Activated T-cell treated with anti-CD3 and anti-CD28 coated beads for 48 hours (primary cell): ENCODE results near the gene HPCAL1.
"Not testable (repeated sequence)": the region's sequence is repeated elsewhere in the genome, so short reads cannot be mapped to it uniquely, and the experiment has no call there.

Experiments
- DNase-seq: peaks from one replicate; pipeline ENCODE4 v3.0.0-alpha.2; 2020; ENCODE audit warnings: low read depth

Gene HPCAL1

DNA sequence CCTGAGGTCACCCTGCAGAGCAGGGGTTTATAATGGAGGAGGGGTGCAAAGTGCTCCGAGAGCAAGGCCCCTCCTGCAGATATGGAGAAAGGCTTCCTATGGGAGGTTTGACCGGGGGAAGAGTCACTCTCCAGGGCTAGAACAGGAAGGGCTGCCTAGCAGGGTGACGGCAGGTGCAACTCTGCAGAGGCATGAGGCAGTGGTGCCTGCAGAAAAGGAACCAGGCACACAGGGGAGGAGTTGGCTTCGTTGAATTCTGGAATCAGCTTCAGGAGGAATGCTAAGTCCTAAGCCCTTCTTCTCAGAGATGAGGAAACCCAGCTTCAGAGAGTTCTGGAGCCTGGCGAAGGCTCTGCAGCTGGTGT lies 17.5 kb upstream of the HPCAL1 start:
- no peak for DNase-seq

DNA sequence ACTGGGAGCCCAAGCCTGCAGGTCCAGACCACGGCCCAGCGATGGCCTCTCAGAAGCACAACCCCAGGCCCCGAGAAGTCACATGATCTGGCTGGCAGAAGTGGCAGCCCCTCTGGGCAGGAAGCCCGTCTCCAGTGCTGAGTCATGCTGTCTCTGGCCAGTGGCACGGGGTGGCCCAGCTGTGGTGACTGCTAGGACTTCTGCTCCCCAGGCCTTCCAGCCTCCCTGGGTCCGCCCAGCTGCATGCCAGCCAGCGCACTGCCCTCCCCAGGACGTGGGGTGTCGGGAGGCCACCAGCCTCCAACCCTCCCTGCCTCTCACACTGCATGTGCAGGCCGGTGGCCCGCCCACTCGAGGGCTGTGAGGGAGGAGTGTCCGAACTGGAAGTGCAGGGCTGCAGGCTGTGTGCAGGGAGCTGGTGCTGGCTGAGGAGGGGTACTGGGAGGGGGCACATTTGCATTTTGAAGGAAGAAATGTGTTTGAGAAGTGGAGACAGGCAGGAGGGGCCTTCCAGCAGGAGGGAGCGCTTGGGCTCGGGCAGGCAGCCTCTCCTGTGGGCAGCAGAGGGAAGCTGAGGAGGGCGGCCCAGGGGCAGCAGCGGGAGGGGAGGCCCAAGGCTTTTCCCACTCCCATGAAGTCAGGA lies 17.0 kb upstream of the HPCAL1 start:
- DNase-seq = no peak

DNA sequence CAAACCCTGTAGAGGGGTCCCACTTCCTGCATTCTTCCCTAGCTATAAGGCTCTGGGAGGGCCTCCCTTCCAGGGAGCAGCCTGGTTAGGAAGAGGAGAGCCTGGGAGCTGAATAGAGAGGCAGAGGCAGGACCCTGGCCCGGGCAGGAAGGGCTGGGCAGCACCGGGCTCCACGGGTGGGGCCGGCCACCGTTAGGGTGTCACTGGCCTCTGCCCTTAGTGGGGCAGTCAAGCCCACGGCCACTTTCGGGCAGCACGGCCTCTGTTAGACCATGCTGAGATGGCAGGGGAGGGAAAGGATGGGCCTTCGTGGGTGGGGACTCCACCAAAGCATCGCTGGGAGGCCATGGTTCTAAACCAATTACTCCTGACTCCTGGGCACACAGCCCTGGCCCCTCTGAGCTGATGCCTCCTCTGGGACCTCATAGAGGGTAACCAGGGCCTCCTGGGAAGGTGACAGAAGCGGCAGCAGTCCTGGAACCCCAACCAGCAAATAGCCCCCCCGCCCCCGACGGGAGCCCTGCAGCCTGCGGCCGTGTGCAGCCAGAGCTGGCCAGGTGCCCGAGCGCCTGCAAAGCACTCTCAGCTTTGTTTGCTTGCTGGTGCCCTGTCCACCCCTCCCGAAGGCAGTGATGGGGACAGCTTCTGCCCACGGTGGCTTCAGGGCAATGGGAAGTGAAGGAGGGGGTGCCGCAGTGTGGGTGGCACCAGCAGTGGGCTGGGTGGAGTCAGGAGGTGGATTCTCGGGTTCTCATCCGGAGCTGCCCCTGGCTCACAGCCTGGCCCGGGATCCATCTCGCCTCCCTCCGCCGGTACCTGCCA lies 16.3 kb upstream of the HPCAL1 start:
- DNase-seq = no peak

DNA sequence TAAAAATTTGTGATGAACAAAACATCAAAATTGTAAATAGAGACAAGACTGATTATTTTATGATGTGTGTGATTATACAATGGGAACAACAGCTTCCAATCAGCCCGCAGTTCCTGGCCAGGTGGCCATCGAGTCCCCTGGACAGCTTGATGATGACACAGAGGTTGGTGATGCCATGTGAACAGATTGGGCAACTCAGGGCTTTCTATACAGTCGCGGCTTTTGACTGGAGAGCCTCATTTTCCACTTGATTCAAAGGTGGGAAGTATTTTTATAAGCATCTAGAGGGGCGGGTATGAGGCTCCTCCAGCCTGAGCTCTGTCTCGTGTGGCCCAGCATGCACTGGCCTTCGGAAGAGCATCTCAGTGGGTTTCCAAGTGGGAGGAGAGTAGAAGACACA lies 14.9 kb upstream of the HPCAL1 start:
- DNase-seq = no peak

DNA sequence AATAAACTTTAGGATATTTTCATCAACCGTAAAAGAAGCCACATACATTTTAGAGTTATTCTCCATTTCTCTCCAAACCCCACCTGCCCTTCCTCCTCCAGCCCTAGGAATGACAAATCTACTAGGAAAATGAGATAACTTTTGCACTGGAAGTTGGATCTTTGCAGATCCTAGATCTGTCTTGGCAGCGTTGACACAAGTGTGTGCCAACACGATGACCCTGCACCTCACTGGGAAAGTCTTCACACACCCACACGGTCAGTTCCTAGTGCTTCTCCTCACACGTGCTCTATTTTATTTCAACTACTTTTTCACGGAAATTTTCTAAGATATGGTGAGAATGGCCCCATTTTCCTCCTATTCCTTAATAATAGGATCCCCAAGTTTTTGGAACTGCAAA lies 14.1 kb upstream of the HPCAL1 start:
- DNase-seq = no peak

DNA sequence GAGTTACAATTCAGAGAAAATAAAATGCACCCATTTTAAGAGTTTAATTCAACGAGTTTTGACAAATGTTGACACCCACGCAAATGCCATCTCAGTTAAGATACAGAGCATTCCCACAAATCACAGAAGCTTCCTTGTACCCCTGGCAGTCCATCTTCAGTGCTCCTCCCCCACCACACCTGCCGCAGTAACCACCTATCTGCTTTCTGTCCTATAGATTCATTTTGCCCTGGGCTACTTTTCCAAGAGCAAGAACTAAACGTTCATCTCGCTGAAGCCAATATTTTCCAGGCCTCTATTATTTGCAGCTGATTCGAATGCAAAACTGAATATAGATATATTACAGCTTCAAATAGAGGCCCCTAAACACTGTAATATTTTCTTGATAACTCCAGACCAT lies 13.4 kb upstream of the HPCAL1 start:
- DNase-seq = no peak

DNA sequence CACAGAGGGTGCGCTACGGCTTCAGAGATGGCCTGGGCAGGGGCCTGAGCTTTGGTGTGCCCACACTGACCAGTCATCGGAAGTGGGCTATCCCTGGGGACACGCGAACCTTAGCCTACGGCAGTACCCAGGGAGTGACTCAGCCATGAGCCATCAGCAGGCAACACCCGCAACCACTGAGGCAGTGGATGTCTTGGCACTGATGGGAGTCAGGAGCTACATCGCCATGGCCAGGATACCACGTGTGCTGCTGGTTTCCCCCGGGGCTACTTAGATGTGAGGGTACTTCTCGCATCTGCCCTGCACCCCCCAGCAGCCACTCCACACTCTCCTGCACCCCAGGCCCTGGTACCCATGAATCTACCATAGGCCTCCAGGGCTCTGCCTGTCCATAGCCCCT lies 12.8 kb upstream of the HPCAL1 start:
- DNase-seq = no peak

DNA sequence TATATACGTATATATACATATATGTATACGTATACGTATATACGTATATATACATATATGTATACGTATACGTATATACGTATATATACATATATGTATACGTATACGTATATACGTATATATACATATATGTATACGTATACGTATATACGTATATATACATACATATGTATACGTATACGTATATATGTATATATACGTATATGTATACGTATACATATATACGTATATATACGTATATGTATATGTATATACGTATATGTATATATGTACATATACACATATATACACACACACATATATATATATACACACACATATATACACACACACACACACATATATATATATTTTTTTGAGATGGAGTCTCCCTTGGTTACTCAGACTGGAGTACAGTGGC lies 11.3 kb upstream of the HPCAL1 start:
- DNase-seq = not testable (repeated sequence)

DNA sequence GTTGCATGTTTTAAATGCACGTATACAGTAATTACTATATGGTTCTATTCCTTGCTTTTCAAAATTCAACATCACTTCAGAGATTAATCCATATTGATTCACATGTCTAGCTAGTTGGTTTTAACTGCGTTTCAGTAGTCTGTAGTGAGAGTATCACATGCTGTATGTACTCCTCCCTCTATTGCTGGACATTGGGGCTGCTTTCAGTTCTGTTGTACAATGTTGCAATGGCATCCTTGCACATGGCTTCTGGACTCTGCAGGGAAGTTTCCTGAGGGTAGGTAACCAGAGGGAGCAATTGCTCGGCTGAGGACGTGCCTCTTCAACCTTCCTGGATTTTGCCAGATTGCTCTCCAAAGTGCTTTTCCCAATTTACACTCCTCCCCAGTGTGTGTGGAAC lies 10.7 kb upstream of the HPCAL1 start:
- DNase-seq = no peak

DNA sequence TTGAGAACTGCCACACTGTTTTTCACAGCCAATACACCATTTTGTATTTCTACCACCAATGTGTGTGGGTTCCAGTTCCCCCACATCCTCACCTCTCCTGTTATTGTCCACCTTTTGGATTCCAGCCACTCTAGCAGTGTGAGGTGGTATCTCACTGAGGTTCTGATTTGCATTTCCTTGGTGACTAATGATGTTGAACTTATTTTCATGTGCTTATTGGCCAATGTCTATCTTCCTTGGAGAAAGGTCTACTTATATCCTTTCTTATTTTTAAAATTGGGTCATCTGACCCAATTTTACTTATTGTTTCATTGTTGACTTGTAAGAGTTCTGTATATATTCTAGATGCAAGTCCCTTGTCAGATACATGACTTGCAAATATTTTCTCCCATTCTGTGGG lies 9.1 kb upstream of the HPCAL1 start:
- no peak for DNase-seq

DNA sequence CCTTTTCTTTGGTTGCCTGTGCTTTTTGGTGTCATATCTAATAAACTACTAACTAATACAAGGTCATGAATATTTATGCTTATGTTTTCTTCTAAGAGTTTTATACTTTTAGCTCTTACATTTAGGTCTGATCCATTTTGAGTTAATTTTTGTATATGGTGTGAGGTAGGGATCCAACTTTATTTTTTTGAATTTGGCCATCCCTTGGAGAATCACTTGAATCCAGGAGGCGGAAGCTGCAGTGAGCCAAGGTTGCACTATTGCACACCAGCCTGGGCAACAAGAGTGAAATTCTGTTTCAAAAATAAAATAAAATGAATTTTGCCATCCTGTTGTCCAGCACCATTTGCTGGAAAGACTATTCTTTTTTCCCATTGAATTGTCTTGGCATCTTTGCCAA lies 8.6 kb upstream of the HPCAL1 start:
- DNase-seq = no peak

DNA sequence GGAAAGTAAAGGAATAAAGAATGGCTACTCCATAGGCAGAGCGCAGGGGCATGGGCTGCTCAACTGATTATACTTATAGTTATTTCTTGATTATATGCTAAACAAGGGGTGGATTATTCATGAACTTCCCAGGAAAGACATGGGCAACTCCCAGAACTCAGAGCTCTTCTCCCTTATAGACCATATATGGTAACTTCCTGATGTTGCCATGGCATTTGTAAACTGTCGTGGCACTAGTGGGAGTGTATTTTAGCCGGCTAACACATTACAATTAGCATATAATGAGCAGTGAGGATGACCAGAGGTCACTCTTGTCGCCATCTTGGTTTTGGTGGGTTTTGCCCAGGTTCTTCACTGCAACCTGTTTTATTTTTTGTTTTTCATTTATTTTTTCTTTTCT lies 7.1 kb upstream of the HPCAL1 start:
- not testable (repeated sequence) for DNase-seq

DNA sequence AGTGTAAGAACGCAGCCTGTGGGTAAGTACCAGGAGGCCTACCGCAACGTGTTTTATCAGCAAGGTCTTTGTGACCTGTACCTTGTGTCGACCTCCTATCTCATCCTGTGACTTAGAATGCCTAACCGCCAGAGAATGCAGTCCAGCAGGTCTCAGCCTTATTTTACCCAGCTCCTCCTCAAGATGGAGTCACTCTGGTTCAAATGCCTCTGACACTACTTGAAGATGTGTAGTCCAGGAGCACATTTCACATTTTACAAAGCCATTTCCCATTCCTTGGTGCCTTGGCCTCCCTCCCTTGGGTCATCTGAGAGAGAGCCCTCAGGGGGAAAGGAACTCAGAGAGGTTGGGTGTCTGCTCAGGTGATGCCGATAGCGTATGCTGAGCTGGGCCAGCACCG lies 6.6 kb upstream of the HPCAL1 start:
- DNase-seq = no peak

DNA sequence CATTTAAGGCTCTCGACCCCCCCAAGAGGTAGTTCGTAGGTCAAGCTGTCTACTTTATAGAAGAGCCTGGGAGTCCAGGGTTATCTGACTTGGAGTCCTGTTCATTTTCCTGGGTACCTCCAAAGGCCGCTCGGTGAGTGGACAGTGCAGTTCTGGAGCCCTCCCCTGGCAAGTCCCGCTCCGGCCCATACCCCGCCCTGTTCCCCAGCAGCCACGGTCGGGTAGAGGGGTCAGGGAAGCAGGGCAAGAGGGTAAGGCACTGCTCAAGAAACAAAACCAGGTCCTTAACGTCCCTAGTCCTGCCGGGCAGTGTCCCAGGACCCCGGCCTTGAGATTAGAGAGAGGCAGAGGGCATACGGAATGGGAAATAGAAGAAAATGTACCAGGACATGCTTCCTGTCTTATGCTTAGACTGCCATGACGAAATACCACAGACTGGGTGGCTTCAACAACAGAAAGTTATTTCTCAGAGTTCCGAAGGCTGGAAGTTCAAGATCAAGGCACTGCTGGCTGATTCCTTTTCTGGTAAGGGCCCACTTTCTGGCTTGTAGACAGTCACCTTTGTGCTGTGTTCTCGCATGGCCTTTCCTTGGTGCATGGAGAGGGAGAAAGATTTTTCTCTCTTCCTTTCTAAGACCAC lies 5.4 kb upstream of the HPCAL1 start:
- no peak for DNase-seq

DNA sequence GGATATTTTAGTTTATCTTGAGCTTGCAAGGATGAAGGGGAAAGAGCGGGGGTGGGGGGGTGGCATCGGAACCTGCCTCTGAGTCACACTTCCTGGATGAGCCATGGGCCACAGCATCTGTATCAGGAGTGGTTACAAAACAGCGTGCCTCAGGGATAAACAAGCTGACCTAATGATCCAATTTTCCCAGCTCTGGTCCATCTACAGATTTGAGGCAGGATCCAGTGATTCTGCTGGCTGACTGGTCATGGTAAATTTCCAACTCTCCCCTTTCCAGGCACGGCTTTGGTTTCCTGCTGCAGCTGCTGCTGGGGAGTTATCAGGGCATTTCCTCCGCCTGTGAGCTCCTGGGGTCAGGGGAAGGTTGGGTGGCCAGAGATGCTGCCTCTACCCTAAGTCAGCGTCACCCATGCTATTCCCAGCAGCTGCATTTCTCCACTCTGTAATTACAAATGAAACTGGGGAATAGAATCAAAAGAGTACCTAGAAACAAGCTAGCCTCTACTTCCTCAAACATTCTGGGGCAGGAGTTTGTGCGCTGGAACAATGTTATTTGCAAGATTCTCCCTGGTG lies 4.7 kb upstream of the HPCAL1 start:
- DNase-seq = peak; percentile 52

DNA sequence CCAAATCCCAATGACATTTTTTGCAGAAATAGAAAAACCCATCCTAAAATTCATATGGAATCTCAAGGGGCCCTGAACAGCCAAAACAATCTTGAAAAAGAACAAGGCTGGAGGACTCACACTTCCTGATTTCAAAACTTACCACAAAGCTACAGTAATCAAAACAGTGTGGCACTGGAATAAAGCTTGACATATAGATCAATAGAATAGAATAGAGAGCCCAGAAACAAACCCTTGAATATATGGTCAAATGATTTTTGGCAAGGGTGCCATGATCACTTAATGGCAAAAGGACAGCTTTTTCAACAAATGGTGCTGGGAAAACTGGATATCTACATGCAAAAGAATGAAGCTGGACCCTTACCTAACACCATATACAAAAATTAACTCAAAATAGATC lies 3.9 kb upstream of the HPCAL1 start:
- not testable (repeated sequence) for DNase-seq

DNA sequence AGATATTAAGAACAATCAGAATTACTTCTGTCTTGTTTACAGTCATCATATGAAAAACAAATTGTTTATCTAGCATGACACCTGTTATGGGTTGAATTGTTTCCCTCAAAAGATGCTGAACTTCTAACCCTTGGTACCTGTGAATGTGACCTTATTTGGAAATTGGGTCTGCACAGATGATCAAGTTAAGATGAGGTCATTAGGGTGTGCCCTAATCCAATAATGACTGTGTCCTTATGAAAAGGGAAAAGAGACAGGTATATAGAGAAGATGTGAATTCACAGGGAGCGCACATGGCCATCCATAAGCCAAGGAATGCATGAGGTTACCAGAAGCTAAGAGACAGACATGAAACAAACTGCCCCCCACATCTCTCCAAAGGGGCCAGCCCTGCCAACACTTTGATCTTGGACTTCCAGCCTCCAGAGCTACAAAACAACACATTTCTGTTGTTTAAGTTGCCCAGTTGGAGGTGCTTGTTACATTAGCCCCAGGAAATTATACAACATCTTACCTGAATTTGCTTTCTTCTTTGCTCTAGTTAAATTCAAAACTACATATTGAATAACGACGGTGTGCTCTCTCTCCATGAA lies 2.3 kb upstream of the HPCAL1 start:
- no peak for DNase-seq

DNA sequence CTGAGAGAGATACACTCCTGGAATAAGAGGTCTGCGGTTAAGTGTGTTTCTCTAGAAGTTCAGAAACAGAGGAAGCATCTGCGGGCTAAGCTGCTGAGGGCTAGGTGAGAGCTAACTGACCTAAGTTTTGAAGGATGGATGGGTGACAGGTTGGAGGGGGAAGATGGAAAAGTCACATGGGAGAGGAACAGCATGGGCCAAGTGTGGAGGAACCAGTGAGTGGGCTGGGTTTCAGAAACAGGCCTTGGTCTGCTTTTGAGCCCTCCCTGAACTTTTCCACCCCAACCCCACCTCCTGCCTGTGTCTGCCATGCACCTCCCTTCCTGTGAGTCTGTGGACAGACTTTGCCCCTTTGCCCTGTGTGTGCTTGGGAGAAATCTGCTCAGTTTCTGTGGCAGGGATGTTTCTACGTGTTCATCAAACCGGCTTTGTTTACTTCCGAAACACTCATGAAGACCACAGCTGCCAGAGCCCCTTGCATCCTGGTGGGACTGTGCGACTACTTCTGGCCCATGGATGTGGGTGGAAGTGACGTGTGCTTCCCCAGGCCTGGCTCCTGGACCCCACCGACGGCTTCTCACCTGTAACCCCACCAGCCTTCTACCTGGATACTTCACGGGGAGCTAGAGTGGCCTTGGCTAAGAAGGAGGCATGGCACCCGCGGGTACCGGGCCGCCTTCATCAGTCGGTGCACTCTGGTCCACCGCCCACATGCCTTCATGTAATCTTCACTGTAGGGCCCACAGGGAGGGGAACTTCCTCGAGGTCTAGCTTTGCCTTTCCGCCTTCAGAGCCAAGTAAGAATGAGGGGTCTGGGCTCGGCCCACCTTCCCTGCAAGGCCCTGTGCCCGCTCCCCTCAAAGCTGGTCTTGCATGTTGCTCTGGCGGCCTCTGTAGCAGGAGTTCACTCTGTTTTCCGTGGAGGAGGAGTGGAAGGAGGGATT lies 1.4 kb upstream of the HPCAL1 start:
- DNase-seq = no peak

DNA sequence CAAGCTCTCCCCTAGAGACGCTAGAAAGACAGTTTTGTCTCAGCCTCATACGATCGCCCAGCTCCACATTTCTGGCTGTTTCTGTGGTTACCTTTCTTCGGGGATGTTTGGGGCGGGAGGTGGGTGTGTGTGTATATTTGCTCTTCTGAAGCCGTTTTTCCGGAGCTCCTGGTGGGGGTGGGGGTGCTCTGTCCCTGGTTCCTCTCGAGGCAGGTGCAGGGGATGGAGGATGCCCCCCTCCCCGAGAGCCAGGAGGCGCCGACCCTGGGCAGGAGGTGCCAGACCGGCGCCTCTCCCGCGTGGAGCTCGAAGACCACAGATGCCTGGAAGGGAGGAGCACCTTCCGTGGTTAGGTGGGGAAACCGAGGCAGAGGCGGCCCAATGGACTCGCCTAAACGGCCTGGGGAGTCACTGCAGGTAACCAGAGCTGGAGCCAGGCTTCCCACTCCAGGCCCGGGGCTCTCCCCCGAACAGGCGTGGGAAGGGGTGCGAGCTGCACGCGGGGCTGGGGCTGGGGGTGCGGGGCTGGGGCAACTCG lies 694 bp upstream of the HPCAL1 start:
- DNase-seq = peak; percentile 15

DNA sequence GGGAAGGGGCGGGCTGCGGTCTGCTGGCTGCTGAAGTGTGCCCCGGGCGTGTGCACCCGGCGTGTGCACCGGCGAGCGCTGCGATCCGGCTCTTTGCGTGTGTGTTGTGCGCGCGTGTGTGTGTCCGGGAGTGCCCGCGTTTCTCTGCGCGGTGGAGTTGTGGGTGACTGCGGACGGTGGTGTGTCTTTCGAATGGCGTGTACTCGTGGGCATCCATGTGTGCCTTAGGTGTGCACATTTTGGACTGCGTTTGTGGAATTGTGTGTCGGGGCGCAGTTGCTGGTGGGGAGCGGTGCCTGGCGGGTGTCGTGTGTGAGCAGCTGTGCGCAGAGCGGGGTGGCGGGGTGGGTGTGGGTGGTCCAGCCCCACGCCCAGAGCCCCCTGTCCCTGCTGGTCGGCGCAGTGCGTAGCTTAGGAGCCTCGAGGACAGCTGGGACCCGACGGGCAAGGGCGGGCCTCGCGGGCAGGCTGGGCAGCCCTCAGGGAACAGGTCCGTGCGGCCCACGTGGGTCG lies 533 bp downstream of the HPCAL1 start:
- peak; percentile 25 for DNase-seq
